K562 (cell line): ENCODE results near the gene OSGEP. TPM values are rescaled to one million over a fixed set of nuclear protein-coding genes. Genes with fewer than 3 reads are reported as not detected.

ENCODE experiments used
- ARID2 ChIP-seq: fragments of 450-650 bp; IDR thresholded peaks from 2 replicates; pipeline ENCODE4 v1.6.1; 2017; ENCODE audit warnings: antibody characterized with exemption, mild to moderate bottlenecking
- BMI1 ChIP-seq: fragments of 150-350 bp; IDR thresholded peaks from 2 replicates; pipeline ENCODE4 v1.6.1; 2014; ENCODE audit warnings: low read length
- CREM ChIP-seq: IDR thresholded peaks from 2 replicates; pipeline ENCODE4 v1.6.1; 2014; ENCODE audit warnings: antibody characterized with exemption, low read depth
- DMBX1 ChIP-seq: fragments of 250-450 bp; sonication (Bioruptor Pico); IDR thresholded peaks from 2 replicates; pipeline ENCODE4 v1.8.0; 2022; ENCODE audit warnings: inconsistent platforms, mild to moderate bottlenecking, moderate library complexity, borderline replicate concordance
- E2F8 ChIP-seq: fragments of 450-650 bp; IDR thresholded peaks from 2 replicates; pipeline ENCODE4 v1.7.1; 2018; ENCODE audit warnings: mild to moderate bottlenecking, low read depth; ENCODE audit not compliant: partially characterized antibody
- EHMT2 ChIP-seq: fragments of 450-650 bp; IDR thresholded peaks from 2 replicates; pipeline ENCODE4 v1.6.1; 2018; ENCODE audit warnings: antibody characterized with exemption
- ESRRA ChIP-seq: fragments of 450-650 bp; IDR thresholded peaks from 2 replicates; pipeline ENCODE4 v1.6.1; 2014; ENCODE audit warnings: low read depth, mild to moderate bottlenecking, moderate library complexity, borderline replicate concordance
- ETS2 ChIP-seq: IDR thresholded peaks from 2 replicates; pipeline ENCODE4 v1.6.1; 2016; ENCODE audit warnings: borderline replicate concordance, missing genetic modification characterization, mild to moderate bottlenecking, moderate library complexity, missing compliant biosample characterization; ENCODE audit not compliant: poor library complexity, severe bottlenecking
- GABPB2 ChIP-seq: fragments of 250-450 bp; sonication (Bioruptor Pico); conservative IDR thresholded peaks from 2 replicates; pipeline ENCODE4 v1.5.1; 2021; ENCODE audit warnings: mild to moderate bottlenecking
- MECOM ChIP-seq: fragments of 250-450 bp; sonication (Bioruptor Pico); IDR thresholded peaks from 2 replicates; pipeline ENCODE4 v1.8.0; 2022; ENCODE audit warnings: inconsistent platforms
- RUNX1 ChIP-seq: sonication (generic); IDR thresholded peaks from 2 replicates; pipeline ENCODE4 v1.6.1; 2016; ENCODE audit warnings: antibody characterized with exemption, low read depth
- SRSF1 ChIP-seq: fragments of 200-400 bp; formaldehyde crosslinking; IDR thresholded peaks from 2 replicates; pipeline ENCODE4 v1.6.1; 2017; ENCODE audit warnings: mild to moderate bottlenecking, low read depth, low read length, moderate library complexity
- UBTF ChIP-seq, 2 experiments: IDR thresholded peaks; 2 replicates each; pipeline ENCODE4 v1.6.1; 2012; ENCODE audit warnings: improper control_type of control experiment in 2 of 2, low read depth in 2 of 2, low read length in 2 of 2, borderline replicate concordance in 1 of 2
- ZBTB2 ChIP-seq: fragments of 450-650 bp; IDR thresholded peaks from 2 replicates; pipeline ENCODE4 v1.6.1; 2016; ENCODE audit warnings: antibody characterized with exemption
- ZNF12 ChIP-seq: sonication (generic); formaldehyde crosslinking; IDR thresholded peaks from 2 replicates; pipeline ENCODE4 v1.4.0; 2020; ENCODE audit warnings: mild to moderate bottlenecking, missing genetic modification reagents
- polyA plus RNA-seq, 8 experiments: library from polyadenylated mRNA; depleted of rRNA in 4 of 8; stranded (reverse) in 5 of 8; unstranded in 3 of 8; fragments of >200 nt; fragmentation: Nextera tagmentation in 2 of 8; fragmentation: Illumina TruSeq in 1 of 8; extraction: Ambion mirVana in 2 of 8; extraction: Trizol in 1 of 8; gene quantifications; 2 replicates each; pipeline versions ENCODE4 v1.2.1 to v1.2.3, GENCODE V29; 2011 to 2014; ENCODE audit warnings: inconsistent platforms in 1 of 8, missing spikeins in 1 of 8
- total RNA-seq, 7 experiments: library from RNA; depleted of rRNA in 6 of 7; stranded (reverse); fragments of >200 nt in 6 of 7; fragmentation: Illumina TruSeq in 2 of 7; extraction: Trizol in 2 of 7; gene quantifications; 2 replicates each; pipeline versions ENCODE4 v1.2.1 to v1.2.3, GENCODE V29; 2011 to 2021; ENCODE audit warnings: low replicate concordance in 1 of 7

OSGEP gene
- total and polyA plus RNA-seq, 9 of the 15 experiments (the other 6 are each of a cell fraction or from before 2014, with no cell fraction given) = 32.1 to 59.2 (median 44.1) TPM

GRCh38 chr14:20490563-20490962 is 36.0 kb upstream of the OSGEP start (continued):
- TF ChIP-seq UBTF (IDR thresholded peaks at IDR 0.05; ENCODE audit: borderline replicate concordance in 1 of 2, low read depth in 2 of 2, low read length in 2 of 2) (0 out of 4 replicates have a peak, but pooled peaks of 1 of the 2 experiments have one; percentile 24), ARID2 (no peak), ZNF12 (no peak), SRSF1 (no peak), ETS2 (tag) (no peak), DMBX1 (CRISPR knock-in tag) (0 out of 2 replicates have a peak, but pooled peaks have one; percentile 12), ZBTB2 (no peak), RUNX1 (no peak), CREM (no peak), ESRRA (0 out of 2 replicates have a peak, but pooled peaks have one; percentile 47), GABPB2 (CRISPR knock-in tag) (no peak), MECOM (CRISPR knock-in tag) (no peak), BMI1 (no peak), EHMT2 (peak; percentile 44; the same call in 1 of the 2 replicates), E2F8 (no peak)
